ENCODE results near the gene TCEA3.

DNA sequence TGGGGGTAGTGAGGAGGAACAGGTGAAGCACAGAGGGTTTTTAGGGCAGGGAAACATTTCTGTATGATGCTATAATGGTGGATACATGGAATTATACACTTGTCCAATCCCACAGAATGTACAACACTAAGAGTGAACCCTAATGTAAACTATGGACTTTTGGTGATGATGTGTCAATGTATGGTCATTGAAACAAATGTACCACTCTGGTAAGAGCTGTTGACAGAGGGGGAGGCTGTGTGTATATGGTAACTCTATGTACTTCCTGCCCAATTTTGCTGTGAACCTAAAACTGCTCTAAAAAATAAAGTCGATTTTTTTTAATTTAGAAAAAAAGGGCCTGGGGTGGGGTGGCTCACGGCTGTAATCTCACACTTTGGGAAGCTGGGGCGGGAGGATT lies 36.5 kb upstream of the TCEA3 start:
- TF ChIP-seq POLR2A (IDR thresholded peaks at IDR 0.05) = no peak
- TF ChIP-seq, protein P1, sequence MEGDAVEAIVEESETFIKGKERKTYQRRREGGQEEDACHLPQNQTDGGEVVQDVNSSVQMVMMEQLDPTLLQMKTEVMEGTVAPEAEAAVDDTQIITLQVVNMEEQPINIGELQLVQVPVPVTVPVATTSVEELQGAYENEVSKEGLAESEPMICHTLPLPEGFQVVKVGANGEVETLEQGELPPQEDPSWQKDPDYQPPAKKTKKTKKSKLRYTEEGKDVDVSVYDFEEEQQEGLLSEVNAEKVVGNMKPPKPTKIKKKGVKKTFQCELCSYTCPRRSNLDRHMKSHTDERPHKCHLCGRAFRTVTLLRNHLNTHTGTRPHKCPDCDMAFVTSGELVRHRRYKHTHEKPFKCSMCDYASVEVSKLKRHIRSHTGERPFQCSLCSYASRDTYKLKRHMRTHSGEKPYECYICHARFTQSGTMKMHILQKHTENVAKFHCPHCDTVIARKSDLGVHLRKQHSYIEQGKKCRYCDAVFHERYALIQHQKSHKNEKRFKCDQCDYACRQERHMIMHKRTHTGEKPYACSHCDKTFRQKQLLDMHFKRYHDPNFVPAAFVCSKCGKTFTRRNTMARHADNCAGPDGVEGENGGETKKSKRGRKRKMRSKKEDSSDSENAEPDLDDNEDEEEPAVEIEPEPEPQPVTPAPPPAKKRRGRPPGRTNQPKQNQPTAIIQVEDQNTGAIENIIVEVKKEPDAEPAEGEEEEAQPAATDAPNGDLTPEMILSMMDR (IDR thresholded peaks at IDR 0.05) = no peak

Measured in uterus (tissue), 2 donors.